HepG2 (cell line): ENCODE data around the gene MAP7D3. TPM values are rescaled to one million over a fixed set of nuclear protein-coding genes. Genes with fewer than 3 reads are reported as not detected.

Source experiments
- ATAC-seq: fragments of 200-7000 bp; cut with Tn5 transposase; 3 replicates; pipeline ENCODE4 v1.9.1; 2020; ENCODE audit warnings: mild to moderate bottlenecking, moderate library complexity
- BruUV-seq: library from RNA; stranded (reverse); fragments of 400-500 nt; replicated peaks from 2 replicates; lab custom pipeline; 2021; lab: Mats Ljungman, UMichigan
- CTCF ChIA-PET: fragments of 300-600 bp; formaldehyde crosslinking; extraction: SDS; loops from one replicate; lab custom pipeline; 2021; ENCODE audit warnings: low total read pairs, inconsistent platforms, low intra/inter-chr PET ratio; lab: Yijun Ruan, JAX
- POLR2A ChIA-PET: fragments of 350-600 bp; sonication (Branson Sonifier 250); formaldehyde crosslinking; loops from one replicate; lab custom pipeline; 2020; ENCODE audit warnings: antibody characterized with exemption, inconsistent platforms; lab: Yijun Ruan, JAX
- DNase-seq: peaks from one replicate; pipeline ENCODE4 v3.0.0-alpha.2; 2015; ENCODE audit warnings: low spot score
- FAIRE-seq: peaks from 3 replicates; lab custom pipeline; 2011; peaks lifted over from hg19 to GRCh38; lab: Jason Lieb, UNC
- H2AFZ ChIP-seq: one replicate; pipeline ENCODE4 v1.6.1; 2011; ENCODE audit warnings: low read length, inconsistent platforms
- H3K27ac ChIP-seq: fragments of 300-600 bp; 3 replicates; pipeline ENCODE4 v1.8.0; 2011; ENCODE audit warnings: mixed run types, mild to moderate bottlenecking, mixed read lengths, low read length, inconsistent platforms; ENCODE audit not compliant: insufficient read depth; ENCODE audit errors: extremely low read length
- H3K27me3 ChIP-seq, 2 experiments: fragments of 200-600 bp in 1 of 2; 2 replicates in 1 of 2; 3 replicates in 1 of 2; pipeline versions ENCODE4 v1.6.0 to v1.8.0; 2011; ENCODE audit warnings: low read length in 2 of 2, mild to moderate bottlenecking in 2 of 2, moderate library complexity in 2 of 2, inconsistent platforms in 1 of 2; ENCODE audit not compliant: insufficient read depth in 2 of 2, control insufficient read depth in 1 of 2
- H3K36me3 ChIP-seq, 2 experiments: fragments of 200-600 bp in 1 of 2; replicated peaks in 1 of 2; 2 replicates in 1 of 2; 3 replicates in 1 of 2; pipeline versions ENCODE4 v1.5.1 to v1.8.0; 2011; ENCODE audit warnings: low read length in 2 of 2, inconsistent platforms in 1 of 2; ENCODE audit not compliant: insufficient read depth in 2 of 2, control insufficient read depth in 1 of 2
- H3K4me1 ChIP-seq: 2 replicates; pipeline ENCODE4 v1.5.1; 2012; ENCODE audit warnings: low read length, inconsistent platforms; ENCODE audit not compliant: insufficient read depth
- H3K4me2 ChIP-seq: 2 replicates; pipeline ENCODE4 v1.6.0; 2011; ENCODE audit warnings: low read depth, low read length, inconsistent platforms
- H3K4me3 ChIP-seq, 3 experiments: fragments of 200-600 bp in 1 of 3; sonication (generic), shearing (Covaris generic) in 1 of 3; replicated peaks in 1 of 3; 2 replicates each; pipeline ENCODE4 v1.5.1; 2011 to 2016; ENCODE audit warnings: low read length in 3 of 3, inconsistent platforms in 2 of 3, low read depth in 2 of 3, mild to moderate bottlenecking in 2 of 3, control low read depth in 1 of 3, mixed read lengths in 1 of 3; ENCODE audit not compliant: insufficient read depth in 1 of 3
- H3K79me2 ChIP-seq: one replicate; pipeline ENCODE4 v1.6.1; 2011; ENCODE audit warnings: low read length, inconsistent platforms; ENCODE audit not compliant: insufficient read depth
- H3K9ac ChIP-seq: 2 replicates; pipeline ENCODE4 v1.6.0; 2011; ENCODE audit warnings: mild to moderate bottlenecking, low read depth, low read length, inconsistent platforms; ENCODE audit not compliant: insufficient read depth
- H3K9me3 ChIP-seq: 2 replicates; pipeline ENCODE4 v1.5.1; 2012; ENCODE audit warnings: mild to moderate bottlenecking, low read length
- H4K20me1 ChIP-seq: 2 replicates; pipeline ENCODE4 v1.6.0; 2011; ENCODE audit warnings: inconsistent platforms, mild to moderate bottlenecking, low read length, moderate library complexity; ENCODE audit not compliant: insufficient read depth
- KIAA2018 ChIP-seq: sonication (generic); formaldehyde crosslinking; IDR thresholded peaks from 2 replicates; pipeline ENCODE4 v1.5.0; 2020; ENCODE audit warnings: mild to moderate bottlenecking, missing genetic modification reagents, borderline replicate concordance
- NR2C2 ChIP-seq: sonication (generic); formaldehyde crosslinking; IDR thresholded peaks from 2 replicates; pipeline ENCODE4 v1.4.0; 2020; ENCODE audit warnings: missing genetic modification reagents, mild to moderate bottlenecking, moderate library complexity, borderline replicate concordance
- PCBP2 ChIP-seq: fragments of 200-400 bp; formaldehyde crosslinking; optimal IDR thresholded peaks from 2 replicates; pipeline ENCODE3; 2018; ENCODE audit warnings: low read length, low read depth; ENCODE audit not compliant: poor library complexity, severe bottlenecking
- WGBS: methylation state at CpG from one replicate; pipeline ENCODE4 v1.1.6; 2017; ENCODE audit warnings: low lambda C conversion rate; 5-methylcytosine and 5-hydroxymethylcytosine counted together
- in situ Hi-C: cut with HindIII; loops from 2 replicates; pipeline ENCODE4 v1.10.0; 2017; ENCODE audit warnings: low pct_unique_long_range_greater_than_20kb; ENCODE audit not compliant: extremely low pct_ligation_motif_present
- intact Hi-C: fragments of 100-400 bp; cut with micrococcal nuclease; formaldehyde crosslinking; loops from one replicate; pipeline ENCODE4 v1.10.0; 2022; ENCODE audit not compliant: unreplicated experiment
- polyA plus RNA-seq, 8 experiments: library from polyadenylated mRNA; depleted of rRNA in 3 of 8; stranded (reverse) in 7 of 8; unstranded in 1 of 8; fragments of >200 nt; fragmentation: Illumina TruSeq in 4 of 8; extraction: Trizol in 4 of 8; gene quantifications; 2 replicates each; pipeline versions ENCODE4 v1.2.1 to v1.2.3, GENCODE V29; 2011 to 2016; ENCODE audit warnings: low read depth in 4 of 8, missing spikeins in 1 of 8, mixed read lengths in 1 of 8; ENCODE audit not compliant: insufficient read depth in 1 of 8
- total RNA-seq, 5 experiments: library from RNA; depleted of rRNA; stranded (reverse); fragments of >200 nt; fragmentation: Illumina TruSeq; extraction: Trizol; gene quantifications; 2 replicates each; pipeline ENCODE4 v1.2.3, GENCODE V29; 2016; ENCODE audit warnings: low read depth in 1 of 5

MAP7D3 gene
- total and polyA plus RNA-seq, 2 of the 13 experiments (the other 11 are each of a cell fraction or from before 2014, with no cell fraction given), result not detected

- no peak overlapping the region for H2AFZ ChIP-seq
- 29% methylated on average over 7 of the region's 9 CpGs for WGBS
- no peak overlapping the region for H3K4me2 ChIP-seq
- CTCF ChIA-PET, result interaction anchor here (1.9 kb wide), 1 partner anchor 181 kb away, joined by 12 read pairs; no protein-coding TSS in a partner anchor
- H3K9ac ChIP-seq, result no peak overlapping the region
- no peak overlapping the region for H3K4me3 ChIP-seq
- FAIRE-seq (no peak), ATAC-seq (no peak), DNase-seq (no peak)
- H3K9me3 ChIP-seq, result no peaks in the 10 kb centered on the region
- H3K4me1 ChIP-seq, result no peaks in the 10 kb centered on the region
- H3K79me2 ChIP-seq, result no peaks in the 10 kb centered on the region
- H3K36me3 ChIP-seq, result no peaks in the 10 kb centered on the region
- BruUV-seq, result no TSS peak
- intact Hi-C loops (loop anchor here (5.0 kb wide), 1 partner anchor 182 kb away; no protein-coding TSS in a partner anchor), in situ Hi-C loops (no loop called here)
- H3K27me3 ChIP-seq, result no peaks in the 10 kb centered on the region; a peak in 1 of 5 replicates
- TF ChIP-seq PCBP2, result no peak
- TF ChIP-seq NR2C2 (CRISPR knock-in tag), result no peak
- no peak for TF ChIP-seq KIAA2018 (CRISPR knock-in tag)
- TF ChIP-seq, all 625 proteins: peak for 0
- no peak overlapping the region for H3K27ac ChIP-seq
- POLR2A ChIA-PET, result no interaction called here
- H4K20me1 ChIP-seq, result no peaks in the 10 kb centered on the region
These were observed 41.4 kb downstream of the MAP7D3 start for GRCh38 chrX:136209751-136210150.
